GM19328 (cell line): ENCODE data around the gene SLU7.

Source experiments
- ATAC-seq: cut with Tn5 transposase; IDR thresholded peaks from one replicate; pipeline ENCODE4 v1.9.1; 2021; ENCODE audit warnings: mild to moderate bottlenecking, moderate library complexity; ENCODE audit not compliant: unreplicated experiment

SLU7 gene

GRCh38 chr5:160420331-160420610 lies 1.4 kb upstream of the SLU7 start:
- ATAC-seq, result no peak

- no peak for ATAC-seq
Observed at GRCh38 chr5:160419458-160420330, 813 bp upstream of the SLU7 start.

- peak; percentile 79 for ATAC-seq
Observed at GRCh38 chr5:160399402-160400353, 19.2 kb downstream of the SLU7 start, which contains the start of gene FAM200C. Gene FAM200C, minus strand, starts transcription at chr5:160400054. Its CDS starts 4,564 bp downstream, at chr5:160395490.

GRCh38 chr5:160398806-160399205 lies 20.1 kb downstream of the SLU7 start:
- no peak for ATAC-seq

GRCh38 chr5:160397492-160397891 lies 21.4 kb downstream of the SLU7 start:
- ATAC-seq, result no peak

GRCh38 chr5:160395111-160395510 lies 23.8 kb downstream of the SLU7 start:
- no peak for ATAC-seq

GRCh38 chr5:160390787-160391696 lies 27.8 kb downstream of the SLU7 start:
- ATAC-seq, result no peak

- ATAC-seq, result no peak
Observed at GRCh38 chr5:160387445-160387844, 31.4 kb downstream of the SLU7 start.

- no peak for ATAC-seq
Observed at GRCh38 chr5:160385496-160385895, 33.4 kb downstream of the SLU7 start.

- no peak for ATAC-seq
Observed at GRCh38 chr5:160384681-160385080, 34.2 kb downstream of the SLU7 start.

GRCh38 chr5:160382346-160382745 lies 36.5 kb downstream of the SLU7 start:
- ATAC-seq, result no peak

- ATAC-seq, result no peak
Observed at GRCh38 chr5:160380041-160380440, 38.8 kb downstream of the SLU7 start.

- no peak for ATAC-seq
Observed at GRCh38 chr5:160379511-160379910, 39.4 kb downstream of the SLU7 start.

GRCh38 chr5:160378330-160378729 lies 40.6 kb downstream of the SLU7 start:
- no peak for ATAC-seq

GRCh38 chr5:160377651-160378050 lies 41.2 kb downstream of the SLU7 start:
- ATAC-seq, result no peak

- no peak for ATAC-seq
Observed at GRCh38 chr5:160376416-160376815, 42.5 kb downstream of the SLU7 start.

GRCh38 chr5:160375701-160376100 lies 43.2 kb downstream of the SLU7 start:
- no peak for ATAC-seq

GRCh38 chr5:160375166-160375565 lies 43.7 kb downstream of the SLU7 start:
- no peak for ATAC-seq

- no peak for ATAC-seq
Observed at GRCh38 chr5:160371294-160371693, 47.6 kb downstream of the SLU7 start.

- no peak for ATAC-seq
Observed at GRCh38 chr5:160370713-160371034, 48.2 kb downstream of the SLU7 start.
